CD4-positive, alpha-beta T cell treated with Interferon alpha-2 for 1 hour (primary cell): ENCODE results near the gene GRIK1.

Experiments used
- DNase-seq, 2 donors: peaks; one replicate each; pipeline ENCODE4 v3.0.0-alpha.2; 2020 to 2022

GRIK1 gene

DNA sequence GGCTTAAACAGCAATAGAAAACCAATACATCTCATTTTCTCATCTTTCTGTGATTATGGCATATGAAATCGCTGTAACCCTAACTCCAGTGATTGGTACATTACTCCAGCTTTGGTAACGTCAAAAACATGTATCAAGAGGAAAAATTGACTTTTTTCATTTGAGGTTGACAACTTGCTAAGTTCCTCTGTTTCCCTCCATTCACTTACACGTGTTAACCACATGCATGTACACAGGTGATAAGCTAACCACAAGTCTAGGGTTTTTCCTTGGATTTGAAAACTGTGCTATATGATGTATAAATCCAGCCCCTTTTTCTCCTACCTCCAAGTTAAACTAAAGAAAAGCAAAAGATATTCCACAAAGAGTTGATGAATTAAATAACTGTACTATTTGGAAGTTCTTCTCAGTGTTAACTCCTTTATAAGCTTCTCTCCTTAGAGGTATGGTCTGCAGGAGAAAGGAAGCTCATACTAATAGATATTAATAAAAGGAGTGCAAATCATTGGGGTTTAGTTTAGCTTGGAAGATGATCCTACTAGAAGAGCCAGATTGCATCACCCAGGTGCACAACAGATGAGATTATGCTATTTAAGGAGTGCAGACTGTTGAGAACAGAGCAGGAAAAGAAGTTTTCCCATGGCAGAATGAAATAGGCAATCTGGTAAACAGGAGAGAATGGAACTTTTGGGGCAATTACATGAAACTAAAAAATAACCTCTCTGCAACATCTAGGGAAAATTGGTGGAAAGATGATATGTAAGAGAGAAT is 277.9 kb downstream of the GRIK1 start:
- DNase-seq: no peak

DNA sequence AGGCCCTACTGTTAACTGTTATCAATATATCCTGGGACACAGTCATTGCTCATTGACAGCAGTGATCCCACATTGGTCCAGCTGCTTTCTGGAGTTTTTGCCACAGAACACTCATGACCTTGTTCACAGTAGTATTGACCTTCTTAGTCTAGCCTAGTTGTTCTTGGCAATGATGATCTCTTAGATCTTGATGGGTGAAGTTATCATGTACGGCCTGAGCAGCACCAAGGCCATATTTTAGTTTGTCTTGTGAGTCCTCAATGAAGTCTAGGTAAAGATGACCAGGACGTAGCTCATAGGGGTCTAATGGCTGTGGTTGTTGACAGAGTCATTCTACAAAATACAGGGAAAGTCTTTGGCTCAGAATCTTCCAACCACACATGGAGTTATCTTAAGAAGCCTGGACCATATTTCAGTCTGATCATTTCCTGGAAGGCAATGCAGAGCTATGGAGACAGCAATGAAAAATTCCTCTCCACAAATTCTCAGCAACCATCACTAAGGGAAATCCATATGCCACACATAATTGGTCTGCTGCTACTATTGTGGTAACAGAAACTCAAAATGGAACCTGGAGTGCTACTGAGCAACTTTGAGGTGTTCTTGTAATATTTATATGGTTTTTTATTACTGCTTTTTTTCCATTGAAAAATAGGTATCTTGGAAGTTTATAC is 279.6 kb downstream of the GRIK1 start:
- no peak for DNase-seq

DNA sequence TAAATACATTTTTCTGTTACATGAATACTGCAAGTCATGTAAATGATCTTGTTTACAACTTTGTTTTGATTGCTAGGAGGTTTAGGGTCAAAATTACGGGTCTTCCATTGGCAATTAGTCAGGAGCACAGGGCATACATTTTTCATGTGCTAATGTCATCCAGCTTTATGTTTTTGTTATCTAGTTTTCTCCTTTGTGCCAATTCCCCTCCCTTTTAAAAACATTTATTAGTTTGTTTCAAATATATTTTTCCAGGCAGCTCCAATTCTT is 280.9 kb downstream of the GRIK1 start:
- DNase-seq: no peak

DNA sequence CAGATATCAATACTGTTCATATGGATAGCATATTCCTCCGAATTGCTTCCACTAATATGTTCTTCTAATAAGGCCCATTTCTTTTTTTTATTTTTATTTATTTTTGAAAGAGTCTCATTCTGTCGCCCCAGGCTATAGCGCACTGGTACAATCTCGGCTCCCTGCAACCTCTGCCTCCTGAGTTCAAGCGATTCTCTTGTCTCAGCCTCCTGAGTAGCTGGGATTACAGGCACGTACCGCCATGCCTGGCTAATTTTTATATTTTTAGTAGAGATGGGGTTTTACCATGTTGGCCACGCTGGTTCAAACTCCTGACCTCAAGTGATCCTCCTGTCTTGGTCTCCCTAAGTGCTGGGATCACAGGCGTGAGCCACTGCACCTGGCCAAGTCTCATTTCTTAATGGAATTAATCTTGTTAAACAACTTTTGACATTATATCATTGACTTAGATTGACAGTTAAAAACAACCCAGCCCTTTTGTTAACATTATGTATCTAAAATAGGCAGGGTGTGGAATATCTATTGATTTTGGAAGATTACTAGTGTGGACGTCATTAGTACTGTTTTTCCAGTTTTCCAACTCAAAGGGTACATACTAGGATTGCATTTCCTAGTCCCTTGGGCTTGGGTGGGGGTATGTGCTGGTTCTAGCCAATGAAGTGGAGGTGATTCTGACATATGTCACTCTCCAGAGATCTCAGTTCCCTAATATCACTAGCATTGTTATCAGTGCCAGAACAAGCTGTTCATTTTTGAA is 281.4 kb downstream of the GRIK1 start:
- DNase-seq: no peak

DNA sequence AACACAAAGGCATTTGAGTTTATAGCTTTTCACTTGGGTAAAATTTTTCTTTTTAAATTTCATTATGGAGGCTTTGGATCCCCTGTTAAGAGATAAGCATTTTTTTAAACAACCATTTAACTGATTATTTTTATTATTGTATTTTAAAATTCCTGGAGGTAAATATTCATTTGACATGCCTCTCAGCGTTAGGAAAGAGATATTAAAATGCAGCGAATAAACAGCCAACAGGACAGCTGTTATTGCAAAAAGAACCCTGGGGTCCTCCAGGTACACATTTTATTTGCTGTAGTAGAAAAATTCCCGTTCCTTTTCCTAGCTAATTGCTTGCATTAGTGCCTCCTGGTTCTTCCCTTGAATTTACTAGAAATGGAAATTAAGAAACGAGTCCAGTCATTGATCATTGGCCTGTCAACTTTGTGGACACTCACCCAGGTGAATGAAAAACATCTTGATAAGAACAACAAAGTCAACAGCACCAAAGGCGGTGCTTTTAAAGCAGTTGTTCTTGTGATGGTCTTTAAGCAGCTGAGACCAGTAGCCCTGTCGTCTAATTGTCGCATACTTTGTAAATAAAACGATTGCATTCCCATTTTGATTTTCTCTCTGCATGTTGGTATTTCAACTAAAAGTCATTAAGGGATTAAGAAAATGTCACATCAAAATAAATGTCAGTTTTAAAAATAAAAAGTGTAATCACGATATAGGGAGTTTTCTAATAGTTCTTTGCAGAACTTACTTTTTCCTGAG is 282.4 kb downstream of the GRIK1 start:
- DNase-seq: no peak

DNA sequence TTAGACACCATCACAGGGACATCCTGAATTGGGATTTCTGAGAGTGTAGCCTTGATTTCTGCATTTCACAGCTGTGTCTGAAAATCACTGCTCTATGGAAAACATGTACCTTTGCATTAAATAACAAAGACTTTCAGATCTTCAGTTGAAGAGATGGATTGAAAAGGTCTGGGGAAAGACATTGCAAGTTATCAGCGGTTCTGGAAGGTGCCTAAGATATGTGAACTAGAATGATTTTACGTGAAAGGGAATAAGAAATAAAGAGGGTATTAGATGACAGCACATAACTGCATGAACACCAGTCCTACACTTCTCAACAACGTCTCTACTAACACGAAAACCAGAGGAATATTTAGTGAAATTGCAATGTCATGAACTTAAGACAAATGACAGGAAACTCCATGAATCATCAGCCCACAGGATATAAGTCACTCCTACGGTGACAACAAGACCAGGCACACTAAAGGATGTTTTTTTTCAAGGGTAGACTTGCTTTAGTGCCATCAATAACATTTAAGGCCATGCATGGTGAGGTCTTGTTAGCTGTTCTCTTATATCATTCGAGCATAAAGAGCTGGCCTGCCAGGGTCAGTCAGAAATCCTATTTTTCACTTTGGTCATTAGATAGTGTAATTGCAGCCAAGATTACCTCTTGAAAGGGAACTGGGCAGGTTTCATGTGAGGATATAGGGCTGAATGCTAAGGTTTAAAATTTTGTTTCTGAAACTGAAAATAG is 283.1 kb downstream of the GRIK1 start:
- peak; percentile 3 to 5 for DNase-seq

DNA sequence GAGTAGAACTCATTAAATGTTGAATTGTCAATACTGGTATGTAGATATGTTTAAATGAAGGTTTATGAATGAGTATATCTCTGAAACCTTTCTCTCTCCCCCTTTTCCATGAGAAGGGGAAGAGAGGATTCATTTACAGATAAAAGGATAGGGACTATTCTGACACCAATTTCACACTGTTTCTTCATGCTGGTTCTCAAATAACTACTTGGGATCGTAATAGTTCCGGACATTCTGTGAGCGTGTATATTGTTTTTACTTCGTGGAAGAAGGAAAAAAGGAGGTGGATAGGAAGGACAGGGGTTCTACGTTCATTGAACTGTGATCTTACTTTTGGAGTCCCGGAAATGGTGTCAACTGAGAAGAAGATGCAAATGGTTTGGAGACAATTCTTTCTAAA is 284.2 kb downstream of the GRIK1 start:
- DNase-seq: no peak

DNA sequence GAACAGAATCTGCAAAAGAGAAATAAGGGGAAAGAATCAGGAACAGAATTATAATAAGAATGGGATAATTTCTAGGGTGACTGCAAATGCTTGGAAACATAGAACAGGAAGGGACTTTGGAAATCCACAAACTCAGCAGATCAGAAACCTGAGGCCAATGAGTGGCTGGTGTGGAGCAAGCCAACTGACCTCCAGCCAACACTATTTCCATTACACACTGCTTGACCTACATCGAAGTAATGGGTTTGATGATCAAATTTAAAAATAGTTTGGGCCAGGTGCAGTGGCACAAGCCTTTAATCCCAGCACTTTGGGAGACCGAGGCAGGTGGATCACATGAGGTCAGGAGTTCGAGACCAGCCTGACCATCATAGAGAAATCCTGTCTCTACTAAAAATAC is 284.9 kb downstream of the GRIK1 start:
- no peak for DNase-seq

DNA sequence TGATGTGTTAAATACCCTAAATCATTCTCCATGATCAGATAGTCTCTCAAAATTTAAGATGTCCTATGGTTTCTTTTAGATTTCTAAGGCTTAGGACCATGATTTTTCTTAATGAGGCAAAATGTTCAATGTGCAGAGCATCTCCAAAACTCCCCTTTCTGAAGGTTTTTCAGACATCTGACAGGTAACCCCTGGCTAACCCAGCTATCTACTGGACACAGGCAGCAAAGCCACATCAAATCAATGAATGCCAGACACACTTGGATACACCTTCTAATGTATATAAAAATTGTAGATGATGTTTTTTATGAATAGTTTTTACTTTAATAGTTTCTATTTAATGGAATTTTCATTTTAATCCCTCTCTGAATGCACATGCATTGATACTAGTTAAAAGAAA is 285.6 kb downstream of the GRIK1 start:
- DNase-seq: no peak

DNA sequence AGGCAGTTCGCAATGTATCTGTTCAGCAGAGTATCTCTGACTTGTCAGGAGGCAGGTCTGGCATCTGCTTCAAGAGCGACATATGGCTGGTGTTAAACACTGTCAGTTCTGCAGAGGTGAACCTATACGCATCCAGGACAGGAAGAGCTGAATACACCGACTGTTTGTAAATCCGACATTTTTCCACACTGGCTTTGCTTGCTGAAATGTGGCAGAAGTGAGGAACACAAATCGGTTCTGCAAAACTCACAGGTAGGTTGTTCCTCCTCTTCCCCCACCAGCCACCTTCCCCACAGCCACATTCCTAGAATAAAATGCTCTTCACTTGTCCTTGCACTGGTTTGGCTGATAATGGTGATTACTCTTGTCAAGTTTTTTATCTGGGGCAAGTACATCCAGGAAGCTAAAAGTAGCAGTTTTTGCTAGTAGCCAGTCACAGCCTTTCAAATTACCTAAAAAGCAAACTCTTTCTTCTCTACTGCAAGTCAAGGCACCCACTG is 289.2 kb downstream of the GRIK1 start:
- DNase-seq: no peak

DNA sequence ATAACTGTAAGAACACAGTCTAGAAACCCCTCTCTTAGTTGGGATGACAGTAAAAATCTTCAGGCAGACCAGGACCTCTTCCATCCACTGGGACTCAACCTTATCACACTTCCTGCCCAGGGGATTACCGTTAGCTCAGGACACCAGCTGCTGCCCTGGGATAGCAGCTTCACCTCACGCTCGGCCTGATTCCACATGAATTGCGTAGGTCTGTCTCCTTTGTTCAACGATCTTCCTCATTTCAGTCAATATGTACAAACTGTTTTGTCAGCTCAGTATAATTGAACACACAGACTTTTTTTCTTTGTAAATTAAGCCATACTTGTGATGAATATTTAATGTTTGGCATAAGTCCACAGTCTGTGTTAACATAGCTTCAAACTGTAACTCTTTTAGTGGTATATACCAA is 290.4 kb downstream of the GRIK1 start:
- DNase-seq: no peak

DNA sequence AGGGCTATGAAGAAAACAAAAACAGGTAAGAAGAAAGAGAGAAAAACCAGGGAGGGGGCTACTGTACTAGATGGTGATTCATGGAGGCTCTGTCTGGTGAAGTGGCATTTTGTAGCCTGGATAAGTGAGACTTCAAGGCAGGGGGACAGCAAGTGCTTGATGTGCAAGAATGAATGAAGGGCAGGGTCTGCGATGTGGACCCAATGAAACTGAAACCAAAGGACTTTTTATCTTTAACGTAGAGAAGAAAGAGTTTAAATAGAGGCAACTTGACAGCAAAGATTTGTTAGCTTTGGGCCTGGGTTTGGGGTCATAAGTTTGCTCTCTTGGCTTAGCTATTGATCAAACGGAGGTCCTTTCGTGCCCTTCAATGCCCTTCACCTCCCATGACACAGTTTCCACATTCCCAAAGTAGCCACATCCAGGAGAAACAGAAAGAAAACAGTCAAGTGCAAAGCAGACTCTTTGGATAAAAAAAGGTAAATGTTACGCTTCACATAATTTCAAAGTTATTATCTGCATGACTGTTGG is 291.0 kb downstream of the GRIK1 start:
- DNase-seq: no peak

DNA sequence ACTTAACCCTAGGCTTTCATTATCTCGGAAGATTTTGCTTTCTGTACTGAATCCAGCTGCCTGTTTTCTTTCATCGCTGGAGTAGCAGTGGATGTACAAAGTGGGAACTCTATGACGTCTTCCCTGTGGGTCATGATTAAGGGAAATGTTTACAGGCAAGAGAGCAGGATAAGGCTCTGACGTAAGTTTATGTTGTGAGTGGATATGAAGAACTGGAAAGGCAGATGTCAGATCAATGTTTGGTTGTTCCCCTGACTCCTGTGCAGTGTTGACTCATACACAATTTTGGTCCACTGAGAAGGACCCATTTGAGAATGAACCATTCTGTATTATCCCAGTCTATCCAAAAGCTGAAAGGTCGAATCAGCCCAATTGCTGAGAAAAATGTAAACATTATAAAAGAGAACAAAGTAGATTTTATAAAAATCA is 292.4 kb downstream of the GRIK1 start:
- no peak for DNase-seq

DNA sequence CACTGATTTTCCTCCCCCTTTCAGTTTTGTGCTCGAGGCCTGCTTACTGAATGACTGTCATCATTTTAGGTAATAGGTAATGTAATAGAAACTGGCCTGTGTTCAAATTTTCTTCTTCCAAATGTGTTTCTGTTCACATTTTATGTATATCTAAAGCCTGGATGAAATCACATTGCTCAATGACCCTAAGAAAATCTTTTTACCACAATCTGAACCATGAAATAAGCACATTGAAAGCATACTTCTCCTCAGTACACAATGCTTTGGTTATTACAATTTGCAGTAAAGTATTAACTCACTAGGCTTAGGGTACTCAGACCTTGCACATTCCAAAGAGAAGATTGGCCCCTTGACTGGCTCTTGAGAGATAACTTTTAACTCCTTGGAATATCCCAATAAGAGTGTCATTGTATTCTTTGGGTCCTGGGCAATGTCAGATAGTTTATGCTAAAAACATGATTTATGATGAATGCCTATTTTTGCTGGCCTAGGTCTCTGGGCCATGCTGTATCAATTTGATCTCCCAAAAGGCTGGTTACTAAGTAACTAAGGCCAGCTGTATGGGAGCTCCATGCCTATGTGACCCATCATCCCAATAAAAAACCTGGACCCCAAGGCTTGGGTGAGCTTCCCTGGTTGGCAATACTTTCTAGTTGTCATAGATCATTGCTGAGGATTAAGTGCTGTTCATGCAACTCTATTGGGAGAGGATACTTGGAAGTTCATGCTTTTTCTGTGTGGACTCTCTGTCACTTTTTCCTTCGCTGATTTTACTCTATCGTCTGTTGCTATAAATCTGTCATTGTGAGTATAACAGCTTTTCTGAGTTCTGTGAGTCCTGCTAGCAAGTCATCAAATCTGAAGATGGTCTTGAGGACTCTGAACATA is 293.9 kb downstream of the GRIK1 start:
- no peak for DNase-seq

DNA sequence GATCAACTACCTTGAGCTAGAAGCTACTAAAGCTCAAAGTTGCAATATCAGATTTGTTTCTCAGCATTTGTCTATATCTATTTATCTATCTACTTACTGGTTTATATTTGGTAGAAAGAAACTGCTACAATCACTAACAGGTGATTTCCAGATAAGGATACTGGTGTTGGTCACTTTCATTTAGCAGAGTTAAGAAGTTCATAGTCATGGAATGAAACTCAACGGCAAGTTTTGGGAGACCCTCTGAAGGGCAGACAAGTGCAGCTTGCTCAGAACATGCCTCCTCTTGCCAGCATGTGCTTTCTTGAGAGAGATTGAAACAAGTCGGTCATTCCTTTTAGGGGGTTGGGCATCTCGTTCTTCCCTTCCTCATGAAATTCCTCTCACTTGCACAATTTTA is 296.5 kb downstream of the GRIK1 start:
- DNase-seq: no peak

DNA sequence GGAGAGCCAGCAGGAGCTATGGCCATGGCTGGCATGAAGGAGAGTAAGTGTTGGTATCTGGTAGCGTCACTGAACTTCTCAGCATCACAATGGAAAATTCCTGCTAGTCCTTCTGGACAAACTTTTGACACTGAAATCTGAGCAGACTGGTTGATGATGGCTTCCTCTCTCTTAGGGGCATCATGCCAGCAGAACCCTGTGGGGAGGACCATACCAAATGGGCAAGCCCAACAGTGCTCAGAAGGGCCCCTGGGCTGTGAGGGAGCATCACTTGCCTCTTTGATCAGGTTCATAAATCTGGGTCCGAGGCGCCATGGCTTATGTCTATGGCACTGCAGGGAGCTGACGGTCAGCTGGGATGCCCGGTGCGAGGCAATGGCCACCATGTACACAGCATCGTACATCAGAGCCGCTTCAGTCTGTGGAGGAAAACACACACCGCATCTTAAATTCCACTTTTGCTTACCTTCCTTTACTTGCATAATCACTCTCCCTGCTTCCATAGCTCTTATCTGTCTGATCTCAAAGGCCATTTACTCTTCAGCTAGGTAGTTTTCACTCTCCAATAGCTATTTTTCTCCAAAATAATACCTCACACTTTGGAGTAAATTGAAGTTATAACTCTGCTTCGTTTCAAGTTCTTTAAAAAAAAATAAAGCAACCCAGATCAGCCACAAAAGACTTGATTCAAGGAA is 297.1 kb downstream of the GRIK1 start:
- DNase-seq: no peak

DNA sequence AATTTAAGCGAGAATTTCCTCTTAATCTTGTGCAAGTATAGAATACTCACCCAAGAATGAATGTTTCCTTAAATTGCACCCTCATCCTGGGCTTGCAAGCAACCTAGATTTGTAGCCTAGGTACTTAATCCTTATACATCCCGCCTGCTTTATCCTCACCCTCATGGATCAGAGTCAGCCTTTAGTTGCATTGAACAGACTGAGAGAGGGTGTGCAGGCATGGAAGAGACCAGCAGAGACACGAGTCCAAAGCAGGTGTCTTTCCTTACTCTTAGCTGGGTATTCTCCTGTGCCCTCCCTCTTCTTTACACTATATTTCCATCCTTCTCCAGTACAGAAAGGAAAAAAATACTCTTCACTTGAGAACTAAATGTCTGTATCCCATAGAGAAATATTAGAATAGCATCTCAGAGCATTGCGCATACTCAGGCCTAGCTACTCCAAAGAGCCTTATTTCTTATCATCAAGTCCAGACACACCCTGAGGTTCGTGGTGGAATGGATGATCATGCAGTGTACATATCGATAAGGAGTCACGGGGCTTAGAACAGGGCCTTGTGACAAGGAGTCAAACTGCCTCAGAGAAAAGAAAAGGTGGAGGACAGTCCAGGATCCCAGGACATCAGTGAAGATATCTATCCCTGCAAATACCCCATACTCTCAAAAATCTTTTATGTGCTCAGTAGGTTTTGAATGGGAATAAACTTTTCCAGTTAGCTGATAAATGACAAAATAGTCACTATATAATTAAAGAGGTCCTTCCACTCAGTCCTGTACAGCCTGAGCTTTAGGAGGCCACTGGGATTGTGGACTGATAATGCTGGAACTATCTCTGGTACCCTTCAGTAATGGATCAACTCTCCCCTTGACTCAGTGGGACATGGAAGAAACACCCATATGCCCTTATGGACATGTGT is 297.9 kb downstream of the GRIK1 start:
- no peak for DNase-seq

DNA sequence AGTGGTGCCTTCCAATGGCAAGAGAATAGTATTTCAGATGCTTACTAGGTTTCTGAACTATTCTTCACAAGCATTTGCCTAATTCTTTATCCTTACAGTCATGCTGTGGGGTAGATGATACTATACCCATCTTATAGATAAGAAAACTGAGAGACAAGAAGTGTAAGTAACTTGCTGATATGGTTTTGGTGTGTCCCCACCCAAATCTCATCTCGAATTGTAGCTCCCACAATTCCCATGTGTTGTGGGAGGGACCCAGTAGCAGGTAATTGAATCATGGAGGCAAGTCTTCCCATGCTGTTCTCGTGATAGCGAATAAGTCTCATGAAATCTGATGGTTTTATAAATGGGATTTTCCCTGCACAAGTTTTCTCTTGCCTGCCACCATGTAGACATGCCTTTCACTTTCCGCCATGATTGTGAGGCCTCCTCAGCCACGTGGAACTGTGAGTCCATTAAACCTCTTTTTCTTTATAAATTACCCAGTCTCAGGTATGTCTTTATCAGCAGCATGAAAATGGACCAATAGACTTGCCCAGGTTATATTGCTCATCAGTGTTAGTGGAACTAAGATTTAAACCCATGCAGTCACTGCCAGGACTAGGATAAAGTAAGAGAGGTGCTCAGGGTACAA is 298.7 kb downstream of the GRIK1 start:
- no peak for DNase-seq

DNA sequence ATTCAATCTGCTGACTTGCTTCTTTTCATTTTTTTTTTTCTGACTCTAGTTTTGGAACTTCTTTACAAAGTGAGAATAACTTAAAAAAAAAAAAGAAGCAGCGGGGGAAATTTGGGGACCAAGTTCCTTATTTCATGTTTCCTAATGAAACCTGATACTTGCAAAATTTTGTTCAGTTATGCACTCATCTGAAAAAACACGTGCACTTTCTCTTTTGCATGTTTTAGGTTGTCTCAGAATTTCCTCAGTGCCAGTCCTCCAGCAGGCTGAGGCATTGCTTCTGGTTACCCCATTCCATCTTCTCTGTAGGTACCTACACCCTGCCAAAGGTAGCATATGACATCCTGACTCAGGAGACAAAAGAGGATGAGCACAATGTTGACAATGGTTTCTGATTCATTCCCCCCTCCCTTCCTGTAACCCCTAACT is 299.7 kb downstream of the GRIK1 start:
- DNase-seq: peak in 1 of 2 donors; percentile 2
